Prostate gland (tissue), 2 donors: ENCODE results near the gene PTPRC. TPM values are rescaled to one million over a fixed set of nuclear protein-coding genes. Genes with fewer than 3 reads are reported as not detected.

Experiments used
- DNase-seq: peaks from one replicate; pipeline ENCODE4 v3.0.0-alpha.2; 2019; ENCODE audit warnings: low spot score
- H3K27ac ChIP-seq, 2 donors: fragments of 200-600 bp; sonication (generic); 2 replicates each; pipeline ENCODE4 v1.5.1; 2017 to 2019
- H3K27me3 ChIP-seq: fragments of 200-600 bp; sonication (generic); replicated peaks from 2 replicates; pipeline ENCODE4 v1.5.1; 2019; ENCODE audit not compliant: insufficient read depth
- H3K36me3 ChIP-seq, 2 donors: fragments of 200-600 bp; sonication (generic); 1 replicate in 1 of 2; 2 replicates in 1 of 2; pipeline versions ENCODE4 v1.5.1 to v1.8.1; 2017 to 2019
- H3K4me1 ChIP-seq: fragments of 200-600 bp; sonication (generic); replicated peaks from 2 replicates; pipeline ENCODE4 v1.5.1; 2019
- H3K4me3 ChIP-seq, 2 donors: fragments of 200-600 bp; sonication (generic); 2 replicates each; pipeline ENCODE4 v1.5.1; 2017 to 2019
- H3K9me3 ChIP-seq: fragments of 200-600 bp; sonication (generic); 2 replicates; pipeline ENCODE4 v1.5.1; 2017
- CTCF ChIP-seq, 4 experiments: fragments of 200-600 bp in 2 of 4; fragments of 450-650 bp in 2 of 4; sonication (generic) in 2 of 4; IDR thresholded peaks; 1 replicate in 3 of 4; 2 replicates in 1 of 4; pipeline ENCODE4 v1.5.1; 2016 to 2019; ENCODE audit warnings: antibody characterized with exemption in 4 of 4, mild to moderate bottlenecking in 2 of 4, moderate library complexity in 2 of 4
- POLR2A ChIP-seq: fragments of 450-650 bp; IDR thresholded peaks from one replicate; pipeline ENCODE4 v1.6.1; 2016; ENCODE audit warnings: antibody characterized with exemption, mild to moderate bottlenecking
- POLR2AphosphoS5 ChIP-seq: sonication (generic); formaldehyde crosslinking; IDR thresholded peaks from one replicate; pipeline ENCODE4 v1.6.1; 2017; ENCODE audit warnings: antibody characterized with exemption
- WGBS: methylation state at CpG from one replicate; pipeline ENCODE4 v1.1.5; 2018; 5-methylcytosine and 5-hydroxymethylcytosine counted together
- intact Hi-C: fragments of 100-400 bp; cut with DNase I; formaldehyde crosslinking; loops from one replicate; pipeline ENCODE4 v1.14.2; 2022
- total RNA-seq, 2 donors: library from RNA; depleted of rRNA; stranded (reverse); fragments of >200 nt; gene quantifications; one replicate each; pipeline ENCODE4 v1.1.0, GENCODE V29; 2016

Gene PTPRC
- total RNA-seq, 2 donors from 2014 or later: 8.9 to 9.5 TPM

GRCh38 chr1:198604975-198605374, 33.9 kb upstream of the PTPRC start:
- H3K27me3 ChIP-seq: no peaks in the 10 kb centered on the region
- WGBS: 45% methylated on average over 1 of the region's 1 CpG
- intact Hi-C loops: no loop called here
- no peak overlapping the region for H3K27ac ChIP-seq
- no peaks in the 10 kb centered on the region for H3K4me1 ChIP-seq
- H3K36me3 ChIP-seq: no peaks in the 10 kb centered on the region
- DNase-seq: no peak
- no peak for TF ChIP-seq CTCF (IDR thresholded peaks at IDR 0.05)
- TF ChIP-seq POLR2A: no peak
- TF ChIP-seq POLR2AphosphoS5: no peak
- no peaks in the 10 kb centered on the region for H3K9me3 ChIP-seq
- no peak overlapping the region for H3K4me3 ChIP-seq

DNA sequence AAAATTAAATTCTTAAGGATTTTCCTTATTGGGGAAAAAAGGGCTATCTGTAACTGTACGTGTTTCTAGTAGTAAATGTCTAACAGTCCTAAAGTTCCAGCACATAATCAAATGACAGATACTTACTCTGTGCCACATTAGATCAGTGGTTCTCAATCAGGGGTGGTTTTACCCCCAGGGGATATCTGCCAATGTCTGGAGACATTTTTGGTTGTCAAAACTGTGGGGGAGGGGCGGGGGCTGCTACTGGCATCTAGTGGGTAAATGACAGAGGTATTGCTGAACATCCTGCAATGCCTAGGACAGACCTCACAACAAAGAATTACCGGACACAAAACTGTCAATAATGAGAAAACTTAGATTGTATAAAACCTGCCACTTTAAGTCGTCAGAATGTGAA, 33.4 kb upstream of the PTPRC start:
- Histone ChIP-seq H3K27me3 (no peaks in the 10 kb centered on the region), H3K4me3 (no peak overlapping the region), H3K36me3 (no peaks in the 10 kb centered on the region), H3K27ac (no peak overlapping the region), H3K9me3 (no peaks in the 10 kb centered on the region), H3K4me1 (no peaks in the 10 kb centered on the region)
- no peak for DNase-seq
- TF ChIP-seq POLR2AphosphoS5 (no peak), CTCF (IDR thresholded peaks at IDR 0.05) (no peak), POLR2A (no peak)
- WGBS: 69% methylated on average over 4 of the region's 4 CpGs
- intact Hi-C loops: no loop called here

GRCh38 chr1:198606020-198606438, 32.8 kb upstream of the PTPRC start:
- Histone ChIP-seq H3K9me3 (no peaks in the 10 kb centered on the region), H3K27me3 (no peaks in the 10 kb centered on the region), H3K4me3 (no peak overlapping the region), H3K4me1 (no peaks in the 10 kb centered on the region), H3K36me3 (no peaks in the 10 kb centered on the region), H3K27ac (no peak overlapping the region)
- TF ChIP-seq POLR2A (no peak), CTCF (IDR thresholded peaks at IDR 0.05) (no peak), POLR2AphosphoS5 (no peak)
- 46% methylated on average over 3 of the region's 3 CpGs for WGBS
- intact Hi-C loops: no loop called here
- DNase-seq: no peak

DNA sequence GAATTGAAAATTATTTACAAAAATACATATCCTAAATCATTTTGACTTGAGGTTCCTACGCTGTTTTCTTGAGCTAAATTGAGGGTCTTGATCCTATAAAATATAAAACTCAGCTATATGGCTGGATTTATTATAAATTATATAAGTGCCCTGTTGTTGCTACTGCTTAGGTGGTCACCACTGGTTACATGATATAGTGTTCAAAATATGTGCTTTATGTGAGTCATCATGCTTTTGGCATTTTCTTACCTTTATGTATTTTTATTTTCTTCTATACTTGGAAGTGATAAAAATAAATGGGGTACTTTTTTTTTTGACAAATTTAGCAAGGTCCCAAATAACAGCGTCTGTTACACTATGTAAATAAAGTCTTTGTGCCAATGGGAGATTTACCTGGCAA, 31.1 kb upstream of the PTPRC start:
- intact Hi-C loops: no loop called here
- no peaks in the 10 kb centered on the region for H3K36me3 ChIP-seq
- 69% methylated on average over 2 of the region's 2 CpGs for WGBS

More for the DNA sequence above, 31.1 kb upstream of the PTPRC start:
- no peaks in the 10 kb centered on the region for H3K4me1 ChIP-seq
- TF ChIP-seq POLR2A: no peak
- TF ChIP-seq POLR2AphosphoS5: no peak
- TF ChIP-seq CTCF (IDR thresholded peaks at IDR 0.05): no peak
- no peaks in the 10 kb centered on the region for H3K9me3 ChIP-seq
- DNase-seq: no peak
- no peak overlapping the region for H3K27ac ChIP-seq
- no peaks in the 10 kb centered on the region for H3K27me3 ChIP-seq
- no peak overlapping the region for H3K4me3 ChIP-seq
